HCT116 (cell line): Measurements from ENCODE around the gene FBXO17. TPM values are rescaled to one million over a fixed set of nuclear protein-coding genes. Genes with fewer than 3 reads are reported as not detected.

Experiments used
- ATAC-seq: fragments of 200-7000 bp; cut with Tn5 transposase; 2 replicates; pipeline ENCODE4 v1.9.1; 2020; ENCODE audit warnings: mild to moderate bottlenecking, moderate library complexity
- BruUV-seq: library from RNA; stranded (reverse); fragments of 400-500 nt; replicated peaks from 2 replicates; lab custom pipeline; 2021; lab: Mats Ljungman, UMichigan
- CTCF ChIA-PET: fragments of 300-600 bp; sonication (Branson Sonifier 250); formaldehyde crosslinking; loops from one replicate; lab custom pipeline; 2021; ENCODE audit warnings: antibody characterized with exemption; lab: Charles Lee
- POLR2A ChIA-PET: fragments of 300-600, 350-600 bp; sonication (Branson Sonifier 250); formaldehyde crosslinking; loops from one replicate; lab custom pipeline; 2021; ENCODE audit warnings: antibody characterized with exemption; lab: Charles Lee
- RAD21 ChIA-PET, 2 experiments: fragments of 300-600 bp; sonication (Branson Sonifier 250); formaldehyde crosslinking; loops; one replicate each; lab custom pipeline; 2023; ENCODE audit warnings: low total read pairs in 2 of 2; ENCODE audit not compliant: uncharacterized antibody in 2 of 2, unreplicated experiment in 2 of 2, low non-redundant PET in 1 of 2; lab: Charles Lee
- DNase-seq: peaks from one replicate; pipeline ENCODE4 v3.0.0-alpha.2; 2010; ENCODE audit warnings: low read depth, low spot score
- H2AFZ ChIP-seq: fragments of 200-600 bp; shearing (Covaris generic), sonication (generic); 2 replicates; pipeline ENCODE4 v1.6.1; 2017; ENCODE audit warnings: low read depth, mixed run types, mixed read lengths, antibody characterized with exemption, low read length; ENCODE audit not compliant: poor library complexity, severe bottlenecking
- H3K27ac ChIP-seq: 2 replicates; pipeline ENCODE4 v1.5.1; 2012; ENCODE audit warnings: low read depth, low read length
- H3K27me3 ChIP-seq: fragments of 200-600 bp; sonication (generic); 2 replicates; pipeline ENCODE4 v1.6.1; 2016; ENCODE audit warnings: mixed run types, low read length, mixed read lengths; ENCODE audit not compliant: insufficient read depth
- H3K36me3 ChIP-seq, 2 experiments: fragments of 200-500 bp in 1 of 2; fragments of 200-600 bp in 1 of 2; sonication (Bioruptor generic) in 1 of 2; sonication (generic) in 1 of 2; 2 replicates each; pipeline versions ENCODE4 v1.5.1 to v1.6.1; 2014 to 2016; ENCODE audit warnings: low read length in 2 of 2, inconsistent platforms in 1 of 2, mixed read lengths in 1 of 2, mixed run types in 1 of 2; ENCODE audit not compliant: insufficient read depth in 2 of 2, control insufficient read depth in 1 of 2
- H3K4me1 ChIP-seq, 2 experiments: fragments of 200-600 bp in 1 of 2; sonication (generic) in 1 of 2; 2 replicates each; pipeline versions ENCODE4 v1.5.1 to v1.6.1; 2012 to 2017; ENCODE audit warnings: low read length in 2 of 2, inconsistent platforms in 1 of 2, mild to moderate bottlenecking in 1 of 2, mixed read lengths in 1 of 2, mixed run types in 1 of 2, moderate library complexity in 1 of 2; ENCODE audit not compliant: insufficient read depth in 2 of 2, control insufficient read depth in 1 of 2
- H3K4me2 ChIP-seq: fragments of 200-600 bp; sonication (generic); 2 replicates; pipeline ENCODE4 v1.6.1; 2017; ENCODE audit warnings: mixed run types, low read length, mixed read lengths
- H3K4me3 ChIP-seq, 2 experiments: fragments of 200-600 bp in 1 of 2; sonication (generic) in 1 of 2; replicated peaks in 1 of 2; 2 replicates each; pipeline ENCODE4 v1.5.1; 2011 to 2016; ENCODE audit warnings: low read length in 2 of 2, control low read depth in 1 of 2, low read depth in 1 of 2, mild to moderate bottlenecking in 1 of 2, mixed read lengths in 1 of 2, mixed run types in 1 of 2
- H3K79me2 ChIP-seq: fragments of 200-600 bp; sonication (generic); 2 replicates; pipeline ENCODE4 v1.6.1; 2017; ENCODE audit warnings: mild to moderate bottlenecking, mixed run types, low read length, moderate library complexity, mixed read lengths; ENCODE audit not compliant: insufficient read depth
- H3K9ac ChIP-seq: fragments of 200-600 bp; sonication (generic); 2 replicates; pipeline ENCODE4 v1.6.1; 2016; ENCODE audit warnings: low read length, mixed read lengths
- H3K9me2 ChIP-seq: fragments of 200-600 bp; sonication (generic), shearing (Covaris generic); 2 replicates; pipeline ENCODE4 v1.6.1; 2017; ENCODE audit warnings: mixed run types, mild to moderate bottlenecking, moderate library complexity; ENCODE audit not compliant: insufficient read depth
- H3K9me3 ChIP-seq, 2 experiments: fragments of 200-500 bp in 1 of 2; fragments of 200-600 bp in 1 of 2; sonication (Bioruptor generic) in 1 of 2; sonication (generic) in 1 of 2; 2 replicates each; pipeline ENCODE4 v1.6.1; 2014 to 2017; ENCODE audit warnings: low read length in 2 of 2, mixed read lengths in 2 of 2, inconsistent platforms in 1 of 2, low read depth in 1 of 2, mild to moderate bottlenecking in 1 of 2, mixed run types in 1 of 2, moderate library complexity in 1 of 2; ENCODE audit not compliant: control insufficient read depth in 1 of 2, insufficient read depth in 1 of 2
- H4K20me1 ChIP-seq: fragments of 200-600 bp; sonication (generic), shearing (Covaris generic); 2 replicates; pipeline ENCODE4 v1.6.1; 2017; ENCODE audit warnings: mixed run types, mild to moderate bottlenecking, moderate library complexity; ENCODE audit not compliant: insufficient read depth
- CBX3 ChIP-seq: IDR thresholded peaks from 2 replicates; pipeline ENCODE4 v1.6.1; 2012; ENCODE audit warnings: low read depth
- CTCF ChIP-seq, 3 experiments: fragments of 200-600 bp in 1 of 3; sonication (generic) in 1 of 3; IDR thresholded peaks in 2 of 3; conservative IDR thresholded peaks in 1 of 3; 2 replicates each; pipeline ENCODE4 v1.5.1; 2012 to 2017; ENCODE audit warnings: low read depth in 2 of 3, low read length in 2 of 3, antibody characterized with exemption in 1 of 3, borderline replicate concordance in 1 of 3, control low read depth in 1 of 3, mild to moderate bottlenecking in 1 of 3, mixed read lengths in 1 of 3, mixed run types in 1 of 3, moderate library complexity in 1 of 3; ENCODE audit not compliant: insufficient read depth in 1 of 3
- ELF1 ChIP-seq: IDR thresholded peaks from 2 replicates; pipeline ENCODE4 v1.6.1; 2012; ENCODE audit warnings: low read depth, borderline replicate concordance
- SIN3A ChIP-seq: IDR thresholded peaks from 2 replicates; pipeline ENCODE4 v1.6.1; 2012; ENCODE audit warnings: low read depth
- TCF7L2 ChIP-seq: IDR thresholded peaks from 2 replicates; pipeline ENCODE4 v1.7.0; 2011; ENCODE audit warnings: borderline replicate concordance, inconsistent platforms; ENCODE audit not compliant: insufficient read depth, insufficient read length; ENCODE audit errors: extremely low read depth
- YY1 ChIP-seq: IDR thresholded peaks from 2 replicates; pipeline ENCODE4 v1.6.1; 2011; ENCODE audit warnings: low read length, low read depth, moderate library complexity, mild to moderate bottlenecking; ENCODE audit not compliant: insufficient replicate concordance; ENCODE audit errors: extremely low read depth
- ZBTB33 ChIP-seq: IDR thresholded peaks from 2 replicates; pipeline ENCODE4 v1.6.1; 2011; ENCODE audit warnings: mild to moderate bottlenecking, low read length, moderate library complexity; ENCODE audit not compliant: insufficient replicate concordance; ENCODE audit errors: extremely low read depth
- ZFX ChIP-seq: fragments of 450-650 bp; IDR thresholded peaks from 2 replicates; pipeline ENCODE4 v1.6.1; 2017
- intact Hi-C: fragments of 100-400 bp; cut with micrococcal nuclease; formaldehyde crosslinking; loops from 2 replicates; pipeline ENCODE4 v1.10.0; 2022
- total RNA-seq: library from RNA; stranded (reverse); gene quantifications from one replicate; pipeline ENCODE4 v1.2.1, GENCODE V29; 2021; ENCODE audit not compliant: unreplicated experiment
- TF ChIP-seq, protein P1 (sequence below): IDR thresholded peaks from 2 replicates; pipeline ENCODE4 v1.6.1; 2012; ENCODE audit warnings: low read depth
- TF ChIP-seq, protein P2 (sequence below): IDR thresholded peaks from 2 replicates; pipeline ENCODE4 v1.6.1; 2012

FBXO17 gene
- total RNA-seq, 1 experiment from 2014 or later: 18.5 TPM

- ATAC-seq (no peak), DNase-seq (no peak)
- ChIA-PET CTCF (no interaction called here), POLR2A (no interaction called here)
- no peak overlapping the region for H3K4me3 ChIP-seq
- BruUV-seq: no TSS peak
- H3K4me1 ChIP-seq: peaks cover 0 to 18% of the 10 kb centered on the region in 2 experiments; a peak in 2 of 4 replicates
- H2AFZ ChIP-seq: no peak overlapping the region
- no peak overlapping the region for H3K9ac ChIP-seq
- intact Hi-C loops: no loop called here
- no peaks in the 10 kb centered on the region for H3K27me3 ChIP-seq
- H3K79me2 ChIP-seq: peaks cover 20% of the 10 kb centered on the region
- H3K9me2 ChIP-seq: no peaks in the 10 kb centered on the region
- H3K9me3 ChIP-seq: peaks cover 0 to 5% of the 10 kb centered on the region in 2 experiments; a peak in 1 of 4 replicates
- H4K20me1 ChIP-seq: no peaks in the 10 kb centered on the region
- TF ChIP-seq CBX3: no peak
- TF ChIP-seq YY1: no peak
- TF ChIP-seq, protein P1, sequence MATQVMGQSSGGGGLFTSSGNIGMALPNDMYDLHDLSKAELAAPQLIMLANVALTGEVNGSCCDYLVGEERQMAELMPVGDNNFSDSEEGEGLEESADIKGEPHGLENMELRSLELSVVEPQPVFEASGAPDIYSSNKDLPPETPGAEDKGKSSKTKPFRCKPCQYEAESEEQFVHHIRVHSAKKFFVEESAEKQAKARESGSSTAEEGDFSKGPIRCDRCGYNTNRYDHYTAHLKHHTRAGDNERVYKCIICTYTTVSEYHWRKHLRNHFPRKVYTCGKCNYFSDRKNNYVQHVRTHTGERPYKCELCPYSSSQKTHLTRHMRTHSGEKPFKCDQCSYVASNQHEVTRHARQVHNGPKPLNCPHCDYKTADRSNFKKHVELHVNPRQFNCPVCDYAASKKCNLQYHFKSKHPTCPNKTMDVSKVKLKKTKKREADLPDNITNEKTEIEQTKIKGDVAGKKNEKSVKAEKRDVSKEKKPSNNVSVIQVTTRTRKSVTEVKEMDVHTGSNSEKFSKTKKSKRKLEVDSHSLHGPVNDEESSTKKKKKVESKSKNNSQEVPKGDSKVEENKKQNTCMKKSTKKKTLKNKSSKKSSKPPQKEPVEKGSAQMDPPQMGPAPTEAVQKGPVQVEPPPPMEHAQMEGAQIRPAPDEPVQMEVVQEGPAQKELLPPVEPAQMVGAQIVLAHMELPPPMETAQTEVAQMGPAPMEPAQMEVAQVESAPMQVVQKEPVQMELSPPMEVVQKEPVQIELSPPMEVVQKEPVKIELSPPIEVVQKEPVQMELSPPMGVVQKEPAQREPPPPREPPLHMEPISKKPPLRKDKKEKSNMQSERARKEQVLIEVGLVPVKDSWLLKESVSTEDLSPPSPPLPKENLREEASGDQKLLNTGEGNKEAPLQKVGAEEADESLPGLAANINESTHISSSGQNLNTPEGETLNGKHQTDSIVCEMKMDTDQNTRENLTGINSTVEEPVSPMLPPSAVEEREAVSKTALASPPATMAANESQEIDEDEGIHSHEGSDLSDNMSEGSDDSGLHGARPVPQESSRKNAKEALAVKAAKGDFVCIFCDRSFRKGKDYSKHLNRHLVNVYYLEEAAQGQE: no peak
- TF ChIP-seq, protein P2, sequence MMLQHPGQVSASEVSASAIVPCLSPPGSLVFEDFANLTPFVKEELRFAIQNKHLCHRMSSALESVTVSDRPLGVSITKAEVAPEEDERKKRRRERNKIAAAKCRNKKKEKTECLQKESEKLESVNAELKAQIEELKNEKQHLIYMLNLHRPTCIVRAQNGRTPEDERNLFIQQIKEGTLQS: no peak
- TF ChIP-seq SIN3A: no peak
- TF ChIP-seq ELF1: no peak
- TF ChIP-seq TCF7L2: no peak
- TF ChIP-seq ZFX: no peak
- TF ChIP-seq ZBTB33: no peak
- no peak for TF ChIP-seq CTCF (IDR thresholded peaks at IDR 0.05 in 2 of 3, conservative IDR thresholded peaks at IDR 0.05 in 1 of 3; ENCODE audit: borderline replicate concordance in 1 of 3, insufficient read depth in 1 of 3, low read depth in 2 of 3, low read length in 2 of 3)
- TF ChIP-seq, all 23 proteins: peak for 0
- Histone ChIP-seq H3K4me2 (no peak overlapping the region), H3K27ac (no peak overlapping the region), H3K36me3 (peaks cover 0 to 6% of the 10 kb centered on the region in 2 experiments; a peak in 1 of 4 replicates)
- RAD21 ChIA-PET: no interaction called here
Measured at GRCh38 chr19:38901683-38902082, 73.9 kb downstream of the FBXO17 start.
